GM21825 (cell line): ENCODE measurements around the gene CSNK2A3.
"Not testable (repeated sequence)": the region's sequence is repeated elsewhere in the genome, so short reads cannot be mapped to it uniquely, and the experiment has no call there.

Experiments used
- ATAC-seq: cut with Tn5 transposase; IDR thresholded peaks from one replicate; pipeline ENCODE4 v1.9.1; 2021; ENCODE audit warnings: mild to moderate bottlenecking, moderate library complexity; ENCODE audit not compliant: unreplicated experiment

Gene CSNK2A3

DNA sequence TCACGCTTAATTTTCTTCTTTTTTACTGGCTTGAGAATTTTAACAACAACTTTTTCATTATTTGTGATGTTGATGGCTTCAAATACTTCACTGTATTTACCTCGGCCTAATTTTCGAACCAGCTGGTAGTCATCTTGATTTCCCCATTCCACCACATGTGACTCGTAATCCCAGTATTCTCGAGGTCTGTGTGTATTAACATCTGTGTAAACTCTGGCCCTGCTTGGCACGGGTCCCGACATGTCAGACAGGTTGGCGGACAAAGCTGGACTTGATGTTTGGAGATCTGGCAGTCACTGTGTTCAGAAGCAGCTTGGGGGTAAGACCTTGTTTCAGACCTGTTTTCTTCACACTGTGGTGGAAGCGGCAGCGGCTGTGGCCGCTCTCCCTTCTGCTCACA, at the start of gene CSNK2A3:
Gene CSNK2A3, minus strand, starts transcription at position 373 of the 400 bp plus-strand sequence. Its CDS starts 131 bp downstream, at position 242.
- not testable (repeated sequence) for ATAC-seq

DNA sequence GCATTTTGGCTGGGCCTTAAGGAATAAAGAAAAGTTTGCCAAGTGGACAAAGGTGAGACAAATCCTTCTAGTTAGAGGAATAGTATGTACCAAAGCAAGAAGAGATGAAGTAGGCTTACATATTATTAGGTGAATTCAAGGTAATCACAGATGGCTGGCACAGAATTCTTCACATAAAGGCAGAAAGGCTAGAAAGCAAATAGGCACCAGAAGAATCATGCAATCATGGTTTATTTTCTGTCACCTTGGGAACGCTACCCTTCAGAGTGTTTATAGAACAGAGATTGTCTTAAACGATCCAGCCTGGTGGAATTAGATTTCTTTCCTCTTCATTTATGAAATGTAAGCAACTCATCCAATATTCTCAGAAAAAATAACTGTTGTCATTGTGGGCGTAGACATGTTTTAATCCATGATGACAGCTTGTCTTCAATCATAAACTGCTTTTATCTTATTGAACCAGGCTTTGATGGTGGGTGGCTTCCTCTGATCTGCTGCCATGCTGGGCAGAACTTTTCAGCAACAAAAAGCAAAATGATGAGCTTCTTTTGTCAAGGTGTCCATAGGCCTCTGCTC, 49.0 kb upstream of the CSNK2A3 start:
- no peak for ATAC-seq

DNA sequence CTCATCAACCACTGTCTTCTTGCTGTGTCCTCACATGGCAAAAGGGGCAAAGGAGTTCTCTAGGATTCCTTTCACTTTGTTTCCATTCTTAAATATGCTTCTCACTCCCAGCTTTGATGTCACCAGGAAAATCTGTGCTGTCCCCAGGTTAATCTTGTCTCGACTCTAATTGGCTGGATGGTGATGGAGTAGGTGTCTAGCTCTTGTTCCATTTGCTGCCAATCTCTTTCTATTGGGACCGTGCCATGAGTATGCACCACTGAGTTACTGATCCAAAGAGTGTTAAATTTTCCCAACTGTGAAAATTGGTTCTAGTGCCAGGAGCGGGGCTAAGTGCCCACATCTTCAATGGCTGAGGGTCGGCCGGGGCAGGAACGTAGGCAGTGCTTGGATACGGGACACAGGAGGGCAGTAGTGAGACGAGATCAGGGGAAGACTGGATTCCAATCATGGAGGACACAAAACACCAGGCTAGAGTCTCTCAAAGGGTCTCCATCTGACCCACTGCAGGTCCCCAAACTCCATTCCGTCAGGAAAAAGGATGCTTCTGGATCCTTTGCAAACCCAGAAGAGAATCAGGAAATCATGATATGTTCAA, 47.7 kb upstream of the CSNK2A3 start:
- ATAC-seq = no peak

DNA sequence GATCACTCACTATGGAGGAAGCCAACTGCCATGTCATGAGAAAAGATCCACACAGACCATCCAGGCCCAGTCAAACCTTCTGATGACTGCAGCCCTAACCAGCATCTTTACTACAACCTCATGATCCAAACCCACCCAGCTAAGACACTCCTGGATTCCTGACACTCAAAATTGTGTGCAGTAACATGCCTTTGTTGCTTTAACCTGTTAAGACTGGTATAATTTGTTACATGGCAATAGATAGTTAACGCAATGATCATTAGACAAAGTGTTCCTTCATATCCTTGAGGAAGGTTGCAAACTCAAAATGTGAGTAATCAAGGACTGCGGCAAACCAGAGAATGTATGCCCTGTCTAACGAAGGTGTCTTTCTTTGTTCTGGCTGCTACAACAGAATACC, 47.1 kb upstream of the CSNK2A3 start:
- ATAC-seq = no peak

DNA sequence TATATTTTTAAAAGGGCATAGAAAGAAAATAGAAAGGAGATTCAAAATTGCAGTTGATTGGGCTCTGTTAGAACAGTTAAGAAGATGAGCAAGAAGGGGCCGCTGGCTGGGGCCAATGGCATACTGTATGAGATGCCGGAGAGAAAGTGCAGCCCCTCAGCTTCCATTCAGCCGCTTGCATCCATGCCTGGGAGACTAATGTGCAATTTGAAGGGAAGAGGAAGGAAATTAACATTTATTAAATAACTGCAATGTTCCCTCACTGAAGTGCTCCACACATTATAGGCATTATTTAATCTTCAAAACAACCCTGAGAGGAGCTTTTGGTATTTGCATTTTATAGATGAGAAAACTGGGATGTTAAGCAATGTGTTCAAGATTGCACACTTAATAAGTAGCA, 44.7 kb upstream of the CSNK2A3 start:
- no peak for ATAC-seq

DNA sequence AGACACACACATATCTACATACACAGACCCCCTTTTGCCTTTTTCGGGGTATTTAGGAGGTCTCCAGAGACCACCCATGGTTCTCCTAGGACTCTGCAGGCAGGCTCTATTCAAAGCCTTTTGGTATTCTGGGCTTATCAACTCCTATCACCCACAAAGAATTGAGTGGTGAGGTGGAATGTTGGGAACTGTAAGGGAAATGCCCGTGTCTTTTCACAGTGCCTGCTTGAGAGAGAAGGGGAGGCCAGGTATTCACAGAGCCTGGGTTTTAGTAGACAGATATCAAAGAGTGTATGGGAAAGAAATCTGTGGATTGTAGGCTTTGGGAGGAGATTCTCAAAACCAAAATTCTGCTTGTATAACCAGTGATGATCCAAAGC, 44.0 kb upstream of the CSNK2A3 start:
- no peak for ATAC-seq

DNA sequence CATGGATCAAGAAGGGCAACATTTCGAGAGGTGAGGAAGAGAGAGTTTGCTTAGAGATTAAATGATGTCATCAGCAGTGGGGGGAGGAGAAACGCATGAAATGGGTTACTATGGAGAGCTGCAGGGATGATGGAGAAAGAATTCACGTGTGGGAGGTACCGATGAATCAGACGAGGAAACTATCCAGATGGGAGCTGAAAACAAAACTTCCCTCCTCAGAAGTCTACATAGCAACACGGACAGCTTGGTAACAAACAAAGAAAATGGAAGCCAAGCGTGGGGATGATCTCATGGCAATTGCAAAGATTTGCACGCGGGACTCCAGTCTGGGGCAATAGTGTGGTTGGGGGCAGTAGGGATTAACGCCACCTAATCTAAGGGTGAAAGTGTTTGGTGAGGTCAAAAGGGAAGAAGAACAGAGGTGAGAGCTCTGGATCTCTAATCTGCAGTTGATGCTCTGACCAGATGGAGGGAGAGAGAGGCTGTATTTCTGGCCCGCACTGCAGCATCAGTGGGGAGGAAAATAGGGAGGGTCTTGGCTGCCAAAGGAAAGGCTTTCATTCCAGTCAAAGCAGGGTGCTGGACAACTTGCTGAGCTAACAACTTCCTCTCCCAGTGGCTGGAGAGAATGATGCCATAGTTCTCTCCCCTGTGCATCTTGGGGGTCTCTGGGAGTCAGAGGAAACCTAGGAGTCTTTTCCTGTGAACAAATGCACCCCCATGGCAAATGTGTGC, 43.4 kb upstream of the CSNK2A3 start:
- no peak for ATAC-seq

DNA sequence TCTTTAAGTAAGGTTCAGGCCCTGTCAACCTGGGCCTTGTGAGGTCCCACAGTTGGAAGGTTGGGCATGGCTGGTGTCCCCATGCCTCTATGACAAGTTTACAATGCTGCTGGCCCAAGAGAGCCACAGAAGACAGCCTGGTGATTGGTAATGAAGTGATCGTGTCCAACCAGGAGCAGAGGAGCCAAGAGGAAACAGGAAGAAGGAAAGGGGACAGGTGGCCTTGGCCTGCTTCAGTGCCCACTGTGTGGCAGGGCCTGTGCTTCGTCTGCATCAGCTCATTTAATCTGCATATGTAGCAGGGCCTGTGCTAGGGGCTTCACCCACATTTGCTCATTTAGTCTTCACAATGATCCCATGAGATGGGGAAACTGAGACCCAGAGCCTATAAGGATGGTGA, 42.1 kb upstream of the CSNK2A3 start:
- no peak for ATAC-seq

DNA sequence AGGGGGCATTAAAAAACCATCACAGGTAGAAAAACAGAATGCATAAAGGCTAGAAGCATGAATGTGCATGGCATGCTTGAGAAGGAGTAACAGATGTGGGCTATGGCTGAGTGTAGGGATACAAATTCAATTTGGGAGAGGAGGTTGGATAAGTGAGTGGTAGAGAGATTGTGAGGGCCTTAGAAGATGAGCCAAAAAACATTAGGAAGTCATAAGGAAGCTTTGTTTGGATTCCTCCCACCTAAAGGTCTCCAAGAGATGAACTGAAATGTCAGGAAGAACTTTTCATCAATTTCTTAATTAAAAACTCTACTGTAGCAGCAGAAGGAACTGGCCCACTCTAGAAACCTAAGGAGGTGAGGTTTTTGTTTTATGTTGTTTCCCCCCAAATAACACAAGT, 41.2 kb upstream of the CSNK2A3 start:
- no peak for ATAC-seq

DNA sequence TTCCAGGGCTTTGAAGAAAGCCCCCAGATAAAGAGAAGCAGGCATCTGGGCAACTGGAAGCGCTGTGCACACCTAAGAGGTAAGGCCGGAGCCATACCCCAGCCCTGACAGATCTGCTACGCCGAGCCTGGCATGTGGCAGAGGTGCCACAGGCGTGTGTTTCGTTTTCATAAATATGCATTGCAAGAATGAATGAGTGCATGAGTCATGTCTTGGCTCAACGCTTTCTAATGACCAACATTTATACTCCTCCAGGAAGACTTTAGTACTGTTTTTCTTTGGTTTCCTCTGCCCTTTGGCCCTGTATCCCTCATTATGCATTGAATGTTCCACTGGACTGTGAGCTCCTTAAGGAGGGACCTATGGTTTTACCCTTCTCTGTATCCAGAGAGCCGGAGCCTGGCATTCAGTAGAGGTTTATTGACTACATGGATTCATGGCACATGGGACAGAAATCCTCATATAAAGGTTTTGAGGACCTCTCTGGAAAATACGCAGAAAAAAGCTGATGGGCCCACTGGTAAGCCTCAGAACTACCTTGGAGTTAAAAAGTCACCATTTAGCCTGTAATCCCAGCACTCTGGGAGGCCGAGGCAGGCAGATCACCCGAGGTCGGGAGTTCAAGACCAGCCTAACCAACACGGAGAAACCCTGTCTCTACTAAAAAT, 38.9 kb upstream of the CSNK2A3 start:
- ATAC-seq = no peak

DNA sequence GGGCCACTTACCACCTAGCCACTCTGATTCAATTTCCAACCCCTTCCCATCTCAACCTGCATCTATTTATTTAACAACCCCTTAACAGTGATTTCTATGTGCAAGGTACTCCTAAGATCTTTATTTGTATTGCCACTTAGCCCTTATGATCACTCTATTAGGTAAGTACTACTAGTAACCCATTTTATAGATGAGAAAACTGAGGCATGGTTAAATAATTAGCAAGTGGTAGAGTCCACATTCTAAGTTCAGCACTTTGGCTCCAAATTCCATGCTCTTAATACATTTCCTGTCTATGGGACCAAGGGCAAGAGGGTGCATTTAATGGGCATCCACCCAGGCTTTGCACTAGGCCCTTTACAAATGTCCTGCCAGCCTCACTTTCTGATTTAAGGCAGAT, 38.1 kb upstream of the CSNK2A3 start:
- ATAC-seq = no peak

DNA sequence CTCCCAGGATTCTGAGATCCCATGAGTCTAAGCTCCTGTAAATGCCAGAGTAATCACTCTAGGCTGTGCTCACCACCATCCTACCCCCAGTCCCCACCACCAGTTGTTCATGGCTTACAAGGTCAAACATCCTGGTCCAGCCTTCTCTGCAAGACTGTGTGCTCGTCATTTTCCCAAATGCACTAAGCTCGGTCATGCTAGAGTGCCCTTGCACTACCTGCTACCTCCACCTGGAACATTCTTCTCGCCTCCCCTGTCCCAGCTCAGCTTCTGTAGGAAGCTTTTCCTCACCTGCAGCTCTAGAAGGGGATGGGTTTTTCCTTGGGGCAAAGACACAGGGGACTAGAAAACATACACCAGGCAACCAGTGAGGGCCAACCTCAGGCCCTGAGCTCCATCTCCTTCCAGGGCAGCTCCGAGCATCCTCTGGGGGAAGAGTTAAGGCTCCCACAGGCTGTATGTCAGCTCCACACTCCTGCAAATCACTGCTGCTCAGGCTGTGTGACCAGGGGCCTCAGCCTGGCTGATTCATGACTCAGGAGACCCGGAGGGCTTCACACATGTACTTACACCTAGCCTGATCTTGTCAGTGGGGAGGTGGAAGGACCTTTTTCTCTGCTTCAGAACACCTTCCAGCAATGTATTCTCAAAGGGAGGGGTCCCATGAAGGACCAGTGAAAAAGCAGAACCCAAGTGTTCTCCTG, 37.2 kb upstream of the CSNK2A3 start:
- no peak for ATAC-seq

DNA sequence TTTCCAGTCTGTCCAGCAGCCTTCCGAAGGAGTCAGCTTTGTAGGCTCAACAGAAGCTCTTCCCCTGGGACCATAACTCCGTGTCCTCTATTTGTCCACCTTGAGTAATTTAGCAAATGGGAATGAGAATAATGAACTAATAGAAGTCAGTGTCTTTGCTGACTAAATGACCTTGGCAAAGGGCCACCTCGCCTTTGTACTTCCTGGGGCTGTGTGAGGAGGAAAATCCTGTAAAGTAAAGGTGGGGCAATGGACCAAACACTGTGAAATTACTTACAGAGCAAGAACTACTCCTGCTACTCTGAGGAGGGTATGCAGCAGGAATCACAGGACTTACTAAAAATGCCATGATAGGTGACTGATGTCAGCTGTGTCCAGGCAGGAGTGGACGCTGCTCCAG, 36.2 kb upstream of the CSNK2A3 start:
- ATAC-seq = no peak

DNA sequence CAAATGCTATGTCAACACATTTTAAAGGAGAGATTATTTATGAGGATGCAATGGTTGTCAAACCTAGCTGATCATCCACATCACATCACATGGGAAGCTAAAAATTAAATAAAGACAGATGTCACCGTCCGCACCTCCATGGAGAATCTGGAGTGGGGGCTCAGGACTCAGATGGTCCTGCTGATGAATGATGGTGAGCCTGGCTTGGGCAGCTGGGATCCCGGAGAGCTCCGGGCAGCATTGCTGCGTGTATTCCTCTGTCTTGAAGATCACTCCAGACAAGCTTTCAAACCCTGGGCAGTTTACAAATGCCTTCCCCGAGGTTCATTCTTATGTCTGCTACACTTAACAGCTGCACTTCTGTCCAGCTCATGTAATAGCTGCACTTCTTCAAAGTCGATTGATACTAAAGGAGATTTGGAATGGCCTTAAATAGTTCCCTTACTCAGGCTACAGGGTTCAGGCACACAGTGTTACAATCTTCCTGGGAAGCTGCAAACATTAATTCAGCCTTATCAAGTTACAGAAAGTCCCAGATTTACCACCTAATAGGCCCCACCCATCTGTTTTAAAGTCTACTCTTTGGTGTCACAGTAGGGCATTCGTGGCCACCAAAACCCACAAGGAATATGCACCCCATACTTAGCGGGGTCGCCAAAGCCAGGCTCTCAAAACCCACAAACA, 34.7 kb upstream of the CSNK2A3 start:
- ATAC-seq = no peak

DNA sequence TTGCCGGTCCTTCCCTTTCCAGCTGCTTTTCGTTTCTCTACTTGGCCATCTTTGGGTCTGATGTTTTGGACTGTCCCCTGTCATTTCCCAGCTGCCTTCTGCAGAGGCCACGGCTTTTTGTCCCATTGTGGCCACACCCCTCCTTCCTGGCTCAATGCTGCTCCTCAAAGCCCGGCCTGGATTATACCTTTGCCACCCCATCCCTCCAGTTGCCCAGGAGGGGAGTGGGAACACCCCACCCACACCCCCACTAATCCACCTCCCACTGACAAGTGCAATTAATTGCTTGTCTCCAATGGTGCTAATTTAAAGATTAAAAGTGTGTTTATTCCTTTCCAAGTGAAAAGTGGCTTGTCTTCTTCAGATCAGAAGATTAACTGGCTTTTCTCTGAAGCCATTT, 34.2 kb upstream of the CSNK2A3 start:
- no peak for ATAC-seq

DNA sequence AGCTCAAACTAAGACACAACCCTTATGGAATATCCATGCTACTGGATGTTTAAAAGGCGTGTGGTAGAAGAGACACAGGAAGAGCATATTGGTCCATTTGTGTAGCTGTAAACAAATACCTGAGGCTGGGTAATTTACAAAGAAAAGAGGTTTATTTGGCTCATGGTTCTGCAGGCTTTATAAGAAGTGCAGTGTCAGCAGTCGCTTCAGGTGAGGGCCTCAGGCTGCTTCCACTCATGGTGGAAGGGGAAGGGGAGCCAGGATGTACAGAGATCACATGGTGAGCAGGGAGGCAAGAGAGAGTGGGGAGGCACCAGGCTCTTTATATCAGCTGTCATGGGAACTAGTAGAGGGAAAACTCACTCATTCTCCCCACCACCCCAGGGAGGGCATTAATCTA, 31.8 kb upstream of the CSNK2A3 start:
- no peak for ATAC-seq

DNA sequence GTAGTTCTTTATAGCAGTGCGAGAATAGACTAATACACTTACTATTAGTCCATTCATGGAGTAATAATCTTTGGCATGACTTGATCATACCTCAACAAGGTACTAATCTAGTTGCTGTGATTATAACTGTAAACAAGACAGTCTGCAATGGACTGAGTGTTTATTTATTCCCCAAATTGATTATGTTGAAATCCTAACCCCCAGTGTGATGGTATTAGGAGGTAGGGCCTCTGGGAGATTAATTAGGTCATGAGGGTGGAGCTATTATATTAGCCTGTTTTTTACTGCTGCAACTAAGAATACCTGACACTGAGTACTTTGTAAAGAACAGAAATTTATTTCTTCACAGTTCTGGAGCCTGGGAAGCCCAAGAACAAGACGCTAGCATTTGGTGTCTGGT, 30.9 kb upstream of the CSNK2A3 start:
- no peak for ATAC-seq

DNA sequence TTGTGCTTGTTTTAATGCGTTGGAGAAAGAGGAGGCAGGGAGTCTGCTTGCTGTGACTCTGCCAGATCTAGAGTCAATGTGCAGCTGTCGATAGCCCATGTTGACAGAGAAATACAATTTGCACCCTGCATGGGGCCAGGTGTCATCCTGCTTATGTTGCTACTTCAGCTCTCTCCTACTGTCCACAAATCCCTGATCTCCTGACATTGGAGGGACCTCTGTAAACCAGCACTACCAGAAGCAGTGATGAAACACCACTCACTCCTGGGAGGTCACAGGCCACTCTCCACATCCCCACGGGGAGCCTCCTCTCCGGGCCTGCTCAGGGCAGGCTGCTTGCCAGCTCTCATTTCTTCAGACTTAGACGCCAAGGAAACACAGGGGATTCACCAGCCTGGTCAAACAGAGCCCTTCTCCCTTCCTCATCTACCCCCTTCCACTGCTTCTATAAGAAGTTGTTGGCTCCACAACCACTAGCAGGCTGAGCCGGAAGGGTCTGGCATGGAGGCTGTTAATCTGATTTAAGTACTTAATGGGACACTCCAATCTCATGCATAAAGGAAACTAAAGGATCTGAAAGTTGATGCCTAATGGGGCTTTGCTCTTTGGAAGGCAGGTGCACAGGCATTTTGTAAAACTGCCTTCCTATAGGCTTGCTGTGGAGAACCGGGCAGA, 29.9 kb upstream of the CSNK2A3 start:
- no peak for ATAC-seq

DNA sequence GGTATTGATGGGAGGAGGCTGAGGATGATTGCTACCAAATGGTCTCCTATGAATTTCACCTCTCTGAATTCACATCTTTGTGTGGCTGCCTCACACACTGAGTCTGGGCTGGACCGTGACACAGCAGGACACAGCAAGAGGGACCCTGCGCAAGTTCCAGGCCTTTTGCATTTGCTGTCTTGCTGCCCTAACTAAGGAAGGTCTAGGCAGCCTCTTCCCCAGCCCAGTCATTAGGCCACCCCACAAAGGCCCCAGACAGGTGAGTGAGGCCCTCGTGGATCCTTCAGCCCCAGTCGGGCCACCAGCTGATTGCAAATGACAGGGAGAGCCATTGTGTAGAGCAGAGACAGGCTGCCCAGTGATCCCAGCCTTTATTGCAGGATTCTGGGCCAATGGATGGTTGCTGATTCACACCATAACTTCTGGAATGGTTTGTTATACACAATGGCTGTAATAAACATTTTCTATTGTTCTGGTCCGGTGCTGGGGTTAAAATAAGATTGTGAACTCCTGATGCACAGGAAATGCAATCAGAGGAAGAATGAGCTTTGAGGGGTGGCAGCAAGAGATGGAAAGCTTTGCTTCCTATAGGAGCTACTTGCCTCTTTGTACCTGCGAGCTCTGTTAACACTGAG, 28.5 kb upstream of the CSNK2A3 start:
- no peak for ATAC-seq

DNA sequence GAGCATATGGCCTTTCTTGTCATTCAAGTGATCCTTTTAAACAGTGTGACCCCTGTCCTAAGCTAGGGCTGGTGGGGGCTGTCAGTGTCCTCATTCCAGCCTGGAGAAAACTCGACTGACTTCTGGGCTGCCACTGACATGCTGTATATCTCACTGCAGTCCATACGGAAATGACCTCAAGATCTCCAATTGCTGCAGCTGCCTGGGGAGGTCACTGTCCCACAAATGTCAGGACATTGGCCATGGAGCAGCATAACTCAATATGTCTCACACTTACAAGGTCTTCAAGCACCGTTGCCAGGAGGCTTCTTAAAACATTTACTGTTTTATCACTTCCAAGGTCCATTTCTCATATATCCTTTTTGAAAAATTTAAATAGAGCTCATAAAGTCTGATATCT, 27.8 kb upstream of the CSNK2A3 start:
- no peak for ATAC-seq
